GM15510 (cell line): ENCODE measurements around the gene GRK3.

ENCODE experiments used
- POLR2A ChIP-seq: IDR thresholded peaks from 3 replicates; pipeline ENCODE4 v1.6.1; 2011; ENCODE audit warnings: borderline replicate concordance; ENCODE audit not compliant: insufficient read length; ENCODE audit errors: extremely low read depth

GRK3 gene

DNA sequence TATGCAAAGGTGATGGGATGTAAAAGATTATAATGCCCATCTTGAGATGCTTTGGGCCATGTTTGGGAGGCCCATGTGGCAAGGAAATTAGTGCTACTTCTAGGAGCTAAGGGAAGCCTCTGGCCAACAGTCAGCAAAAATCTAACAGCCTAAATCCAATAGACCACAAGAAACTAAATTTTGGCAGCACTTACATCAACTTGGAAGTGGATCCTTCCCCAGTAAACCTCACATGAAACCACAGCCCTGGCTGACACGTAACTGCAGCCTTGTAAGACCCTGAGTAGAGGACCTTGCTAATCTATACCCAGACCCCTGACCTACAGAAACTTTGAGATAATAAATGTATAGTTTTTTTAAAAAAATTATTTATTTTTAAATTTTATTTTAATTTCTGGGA, 13.1 kb upstream of the GRK3 start:
- no peak for TF ChIP-seq POLR2A

DNA sequence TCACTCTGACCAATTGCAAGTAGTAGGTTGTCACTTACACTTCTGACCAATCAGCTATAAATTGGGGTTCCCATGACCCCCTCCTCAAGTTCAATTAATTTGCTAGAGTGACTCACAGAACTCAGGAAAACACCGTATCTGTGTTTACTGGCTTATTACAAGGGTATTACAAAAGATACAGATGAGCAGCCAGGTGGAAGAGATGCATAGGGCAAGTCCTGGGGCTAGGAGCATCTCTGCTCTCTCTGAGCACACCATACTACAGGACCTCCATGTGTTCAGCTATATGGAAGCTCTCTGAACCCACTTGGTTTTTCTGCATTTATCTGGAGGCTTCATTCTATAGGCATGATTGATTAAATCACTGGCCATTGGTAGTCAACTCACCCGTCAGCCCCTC, 11.3 kb upstream of the GRK3 start:
- no peak for TF ChIP-seq POLR2A

DNA sequence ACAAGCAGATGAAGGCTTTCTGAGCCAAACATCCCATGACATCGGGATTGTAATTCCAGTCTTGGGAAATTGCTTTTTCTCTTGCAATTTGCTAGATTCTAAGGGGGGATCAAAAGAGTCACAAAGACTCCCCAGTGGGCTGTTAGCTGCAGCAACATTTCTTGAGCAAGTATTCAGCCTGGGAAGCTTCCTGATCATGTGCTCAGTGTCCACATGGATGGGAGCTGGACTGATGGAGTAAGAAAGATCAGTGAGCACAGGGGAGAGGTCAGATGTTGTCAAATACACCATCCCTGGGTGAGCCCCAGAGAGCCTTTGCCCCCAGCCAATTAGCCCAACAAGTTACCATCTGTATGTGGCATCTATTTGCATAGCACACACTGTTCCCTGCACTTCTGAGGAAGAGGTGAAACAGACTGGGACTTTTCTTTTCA, 10.2 kb upstream of the GRK3 start:
- TF ChIP-seq POLR2A, result no peak

DNA sequence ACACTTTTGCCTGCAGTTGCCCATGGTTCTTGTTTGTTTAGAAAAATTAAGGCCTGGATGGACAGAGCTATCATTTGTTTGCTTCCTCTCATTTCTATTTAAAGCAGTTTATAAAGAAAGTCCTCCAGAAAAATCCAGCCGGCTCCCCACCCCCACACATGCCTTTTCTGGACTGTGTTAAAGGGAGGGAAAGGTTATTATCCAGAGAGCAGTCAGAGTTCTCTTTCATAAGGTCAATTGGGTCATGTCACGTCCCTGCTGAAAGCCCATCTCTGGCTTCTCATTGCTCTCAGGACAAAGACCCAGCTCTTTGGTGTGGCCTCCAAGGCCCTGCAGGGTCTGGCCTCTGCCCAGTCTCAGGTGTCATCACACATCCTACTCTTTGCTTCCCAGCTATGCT, 9.8 kb upstream of the GRK3 start:
- TF ChIP-seq POLR2A, result no peak

DNA sequence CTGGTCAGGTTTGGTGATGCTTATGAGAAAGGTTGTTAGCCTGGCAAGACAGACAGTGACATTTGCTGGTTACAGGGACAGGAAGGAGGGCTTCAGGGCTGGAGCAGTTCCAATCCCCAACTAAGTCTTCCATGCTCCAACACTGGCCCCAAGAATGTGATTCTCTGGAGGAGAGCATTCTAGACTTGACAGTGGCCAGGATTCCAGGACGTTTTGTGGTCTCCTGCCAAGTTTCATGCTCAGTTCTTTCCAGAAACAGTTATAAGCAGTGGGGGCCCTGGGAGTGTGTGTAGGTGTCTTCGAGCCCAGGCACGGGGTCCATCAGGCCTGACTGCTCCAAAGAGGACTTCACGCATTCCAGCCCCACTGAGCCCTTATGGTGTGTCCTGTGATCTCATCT, 8.9 kb upstream of the GRK3 start:
- TF ChIP-seq POLR2A, result no peak

DNA sequence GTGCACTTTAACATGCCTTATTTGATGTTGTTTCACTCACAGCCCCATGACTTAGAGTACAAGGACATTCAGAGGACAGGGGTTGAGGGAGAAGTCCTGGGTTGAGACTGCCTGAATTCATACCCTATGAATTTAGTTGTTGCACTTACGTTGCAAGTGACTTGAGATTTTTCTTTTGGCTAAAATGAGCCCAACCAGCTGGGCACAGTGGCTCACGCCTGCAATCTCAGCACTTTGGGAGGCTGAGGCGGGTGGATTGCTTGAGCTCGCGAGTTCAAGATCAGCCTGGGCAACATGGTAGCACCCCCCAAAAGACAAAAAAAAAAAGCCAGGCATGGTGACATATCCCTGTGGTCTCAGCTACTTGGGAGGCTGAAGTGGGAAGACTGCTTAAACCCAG, 7.3 kb upstream of the GRK3 start:
- TF ChIP-seq POLR2A, result no peak

DNA sequence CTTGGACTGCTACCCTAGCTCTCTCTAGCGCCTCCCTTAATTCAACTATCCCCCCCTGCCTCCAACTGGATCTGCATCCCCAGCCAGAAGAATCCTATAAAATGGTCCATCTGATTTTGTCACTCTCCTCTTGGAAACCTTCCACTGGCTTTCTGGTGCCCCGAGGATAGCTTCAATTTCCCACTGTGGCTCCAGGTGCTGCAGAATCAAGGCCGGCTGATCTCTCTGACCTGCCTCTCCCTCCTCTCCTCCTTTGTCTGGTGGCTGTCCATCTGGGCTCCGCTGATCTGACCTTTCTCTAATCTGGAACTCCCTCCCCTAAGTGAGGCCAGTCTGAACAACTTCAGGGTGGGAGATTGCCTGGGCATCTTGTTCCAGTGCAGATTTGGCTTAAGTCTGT, 6.1 kb upstream of the GRK3 start:
- no peak for TF ChIP-seq POLR2A

DNA sequence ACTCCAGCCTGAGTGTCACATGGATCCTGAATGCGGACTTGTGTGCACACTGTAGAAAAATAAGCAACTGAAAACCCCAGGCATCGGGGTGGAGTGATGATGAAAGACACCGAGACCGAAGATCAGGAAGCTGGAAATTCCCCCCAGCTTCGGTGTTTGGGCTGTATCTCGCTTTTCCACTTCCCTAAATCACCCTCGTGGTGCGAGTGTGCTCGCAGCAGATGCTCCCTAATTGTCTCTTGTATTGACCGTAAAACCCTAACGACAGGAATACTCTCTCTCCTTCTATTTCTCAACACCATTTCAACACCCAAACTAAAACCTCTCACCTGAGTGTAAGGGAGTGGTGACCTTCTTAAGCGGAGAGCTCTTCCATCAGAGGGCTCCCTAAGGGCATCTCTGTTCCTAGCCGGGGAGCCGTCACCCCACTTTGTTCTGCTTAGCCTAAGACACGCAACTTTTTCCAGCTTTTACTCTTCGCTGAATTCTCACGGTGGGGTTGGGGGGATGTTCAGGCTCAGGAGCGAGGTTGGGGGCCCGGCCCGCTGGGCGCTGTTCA, 635 bp upstream of the GRK3 start:
- no peak for TF ChIP-seq POLR2A

DNA sequence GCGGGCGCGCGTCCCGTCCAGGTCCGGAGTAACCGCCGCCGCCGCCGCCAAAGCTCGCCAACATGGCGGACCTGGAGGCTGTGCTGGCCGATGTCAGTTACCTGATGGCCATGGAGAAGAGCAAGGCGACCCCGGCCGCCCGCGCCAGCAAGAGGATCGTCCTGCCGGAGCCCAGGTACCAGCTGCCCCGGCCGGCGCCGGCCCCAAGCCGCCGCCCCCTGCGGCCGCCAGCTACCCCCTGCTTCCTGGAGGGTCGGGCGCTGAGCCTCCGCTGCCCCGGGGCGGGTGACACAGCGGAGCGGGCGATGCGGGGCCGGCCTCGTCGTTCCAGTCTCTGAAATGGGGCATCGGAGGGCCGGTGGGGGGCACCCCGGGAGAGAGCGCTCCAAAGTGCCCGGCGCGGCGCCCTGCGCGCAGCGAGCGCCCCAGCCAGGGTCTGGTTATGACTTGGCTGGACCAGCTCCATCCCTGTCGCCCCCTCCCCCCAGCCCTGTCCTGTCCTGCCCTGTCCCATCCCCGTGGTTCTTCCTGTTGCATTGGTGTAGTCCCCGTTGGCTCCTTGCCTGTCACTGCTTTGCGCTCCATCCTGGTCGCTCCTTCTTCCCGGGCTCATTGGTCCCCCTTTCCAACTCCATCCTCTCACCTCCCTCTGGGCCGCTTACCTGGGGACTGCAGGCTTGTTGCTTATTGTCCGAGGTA, 653 bp downstream of the GRK3 start:
- no peak for TF ChIP-seq POLR2A

DNA sequence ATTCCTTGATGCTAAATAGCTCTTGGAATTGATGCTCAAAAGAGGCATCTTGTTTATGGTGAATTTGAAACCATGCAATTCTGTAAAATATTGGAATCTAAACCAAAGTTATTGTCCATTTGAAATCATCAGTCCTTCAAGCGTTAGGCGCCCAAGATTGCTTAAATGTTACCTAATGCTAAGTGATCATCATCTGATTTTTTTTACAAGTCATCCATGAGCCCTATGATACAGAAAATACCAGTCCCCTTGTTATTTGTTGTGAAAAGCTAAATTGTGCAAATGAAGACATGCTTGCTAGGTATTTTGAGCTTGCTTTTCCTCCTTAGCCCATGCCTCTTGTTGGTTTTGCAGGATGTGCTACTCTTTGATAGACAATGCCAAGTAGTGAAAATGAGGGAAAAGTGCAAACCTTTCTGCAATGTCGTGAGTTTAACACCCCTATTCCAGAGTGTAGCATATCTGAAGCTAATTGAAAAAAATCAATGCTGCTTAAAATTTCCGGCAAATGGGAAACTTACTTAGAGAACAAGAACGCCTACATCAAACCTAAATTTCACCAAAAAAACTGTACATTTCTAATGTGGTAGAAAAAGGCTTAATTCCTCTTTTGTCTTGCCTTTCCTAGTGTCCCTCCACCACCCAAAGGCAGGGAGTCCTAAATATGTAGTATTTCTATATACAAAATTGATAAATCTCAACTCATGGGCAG, 1.9 kb downstream of the GRK3 start:
- TF ChIP-seq POLR2A, result no peak

DNA sequence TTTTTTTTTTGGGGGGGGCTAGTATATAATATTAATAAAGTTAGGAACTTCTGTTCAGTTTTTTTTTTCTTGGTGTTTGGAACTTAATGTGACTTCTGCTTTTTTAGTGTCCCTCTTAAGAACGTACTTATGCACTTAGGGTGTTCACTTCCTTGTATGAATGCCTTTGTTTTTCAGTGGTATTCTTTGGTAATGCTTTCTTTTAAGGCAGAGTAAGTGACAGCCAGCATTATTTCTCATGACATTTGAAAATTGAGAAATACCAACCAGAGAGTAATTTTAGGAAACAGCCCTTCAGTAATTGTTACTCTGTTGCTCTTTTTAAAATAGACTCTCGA, 2.4 kb downstream of the GRK3 start:
- TF ChIP-seq POLR2A, result no peak

DNA sequence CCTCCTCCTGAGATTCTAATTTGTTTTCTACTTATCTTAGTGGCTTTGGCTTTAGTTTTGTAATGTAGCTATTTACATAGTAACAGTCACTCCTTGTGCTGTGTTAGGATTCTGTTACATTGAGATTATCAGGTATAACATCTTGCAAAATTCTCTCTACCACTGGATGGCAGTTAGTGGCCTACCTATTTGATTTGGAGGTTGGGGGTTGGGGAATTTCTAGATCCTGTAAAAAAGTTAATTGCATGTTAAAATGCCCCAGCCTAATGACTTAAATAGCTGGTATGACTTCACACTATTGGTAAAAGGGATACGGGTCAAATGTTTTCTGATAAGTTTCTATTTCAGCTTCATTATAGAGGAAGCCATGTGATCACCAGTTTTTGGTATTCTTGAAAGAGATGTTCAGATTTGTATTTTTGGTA, 2.8 kb downstream of the GRK3 start:
- TF ChIP-seq POLR2A, result no peak

DNA sequence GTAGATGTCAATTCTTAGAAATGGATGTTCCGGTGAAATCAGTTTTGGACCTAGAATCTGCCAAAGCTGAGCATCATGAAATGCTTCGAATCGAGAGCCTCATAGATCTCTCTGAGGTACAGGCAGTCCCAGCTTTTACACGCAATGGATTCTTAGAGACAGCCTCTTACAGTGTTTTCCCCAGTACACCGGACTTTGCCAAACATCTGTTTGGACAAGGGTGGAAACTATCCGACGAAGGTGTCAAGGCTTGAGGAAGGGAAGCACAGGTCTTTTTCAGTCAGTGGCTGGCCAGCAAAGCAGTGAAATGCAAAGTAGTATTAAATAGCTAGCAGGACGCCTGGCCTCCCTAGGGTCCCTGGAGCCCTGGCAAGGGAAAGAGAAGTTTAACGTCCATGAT, 4.9 kb downstream of the GRK3 start:
- no peak for TF ChIP-seq POLR2A

DNA sequence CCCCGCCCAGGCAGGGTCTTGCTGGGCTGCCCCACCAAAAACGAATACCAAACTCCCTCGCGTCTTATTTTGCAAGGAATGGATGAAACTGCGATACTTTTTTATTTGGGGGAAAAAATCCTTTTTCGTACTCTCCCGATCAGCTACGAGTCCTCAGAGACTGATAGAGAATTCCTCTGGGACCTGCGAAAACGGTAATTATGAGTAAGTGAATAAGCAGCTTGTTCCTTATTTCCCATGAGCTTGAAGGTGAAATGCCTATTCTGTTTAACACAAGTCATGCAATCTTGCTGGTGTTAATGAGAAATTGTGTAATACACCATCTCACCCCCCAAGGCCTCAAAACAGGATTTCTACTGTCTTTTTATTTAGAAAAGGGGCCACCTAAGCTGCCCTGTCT, 5.5 kb downstream of the GRK3 start:
- no peak for TF ChIP-seq POLR2A

DNA sequence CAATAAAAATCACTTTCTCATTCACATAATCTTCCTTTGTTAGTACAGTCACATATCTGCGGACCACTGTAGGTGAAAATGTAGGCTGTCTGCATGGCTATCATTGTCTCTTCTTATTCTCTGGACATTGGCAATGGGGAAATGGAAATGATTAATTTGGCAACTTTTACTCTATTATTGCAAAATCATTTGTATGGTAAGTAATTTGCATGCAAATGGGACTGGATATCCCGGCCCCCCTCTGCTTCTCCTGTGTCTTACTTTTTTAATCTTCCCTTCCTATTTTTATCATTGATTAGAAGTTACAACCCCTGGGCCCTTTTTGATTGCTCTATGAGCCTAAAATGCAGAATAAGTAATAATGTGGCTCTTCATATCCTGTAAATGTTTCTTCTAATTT, 6.0 kb downstream of the GRK3 start:
- no peak for TF ChIP-seq POLR2A

DNA sequence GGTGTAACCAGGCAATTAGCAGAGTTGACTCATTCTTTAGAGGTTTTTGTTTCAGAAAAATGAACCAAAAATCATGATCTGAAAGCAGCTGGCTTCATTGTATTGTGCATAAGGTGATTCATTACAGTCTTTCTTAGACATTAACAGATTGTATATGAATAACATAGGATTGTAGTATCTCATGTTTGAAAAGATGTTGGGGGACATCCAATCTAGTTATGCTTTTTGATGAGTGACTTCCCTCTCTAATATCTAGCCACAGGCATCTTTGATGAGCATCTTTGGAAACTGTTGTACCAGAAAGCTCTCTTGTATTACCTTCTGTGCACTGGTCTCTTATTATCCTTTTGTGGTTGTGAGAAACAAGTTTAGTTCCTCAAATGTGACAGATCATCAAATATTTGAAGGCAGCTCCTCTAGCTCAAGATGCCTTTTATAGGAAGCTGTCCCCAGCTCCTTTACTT, 8.3 kb downstream of the GRK3 start:
- TF ChIP-seq POLR2A, result no peak
